Stimulated activated CD4-positive, alpha-beta T cell treated with anti-CD3 and anti-CD28 coated beads, Interleukin-1b, Interleukin-23, amount 100 ng/mL, for 4 hours (primary cell): ENCODE results near the gene WDR33.

Experiments
- DNase-seq, 2 donors: peaks; one replicate each; pipeline ENCODE4 v3.0.0-alpha.2; 2020; ENCODE audit warnings: low read depth in 2 of 2

Gene WDR33

DNA sequence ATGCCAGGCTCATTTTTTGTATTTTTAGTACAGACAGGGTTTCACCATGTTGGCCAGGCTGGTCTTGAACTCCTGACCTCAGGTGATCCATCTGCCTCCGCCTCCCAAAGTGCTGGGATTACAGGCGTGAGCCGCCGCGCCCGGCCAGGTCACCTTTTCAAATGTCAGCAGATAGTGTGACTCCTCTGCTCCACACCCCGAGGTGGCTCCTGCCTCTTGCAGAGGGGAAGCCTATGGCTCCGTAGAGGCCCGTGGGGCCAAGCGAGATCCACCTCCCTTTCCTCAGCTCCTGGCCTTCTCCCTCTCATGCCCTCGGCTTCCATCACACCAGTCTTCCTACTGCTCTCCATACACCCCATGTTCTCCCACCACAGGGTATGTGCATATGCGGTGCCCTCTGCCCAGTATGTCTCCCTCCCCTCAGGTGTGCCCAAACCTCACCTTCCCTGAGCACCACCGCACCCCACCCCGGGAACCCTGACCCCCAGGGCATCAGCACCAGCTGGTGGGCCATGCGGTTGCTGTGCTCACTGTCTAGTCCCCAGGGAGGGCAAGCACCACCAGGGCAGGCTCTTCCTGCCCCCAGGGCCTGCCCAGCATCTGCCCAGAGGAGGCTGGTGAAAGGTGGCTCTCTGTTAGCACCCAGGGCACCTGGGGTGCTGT is 154.3 kb downstream of the WDR33 start:
- no peak for DNase-seq

DNA sequence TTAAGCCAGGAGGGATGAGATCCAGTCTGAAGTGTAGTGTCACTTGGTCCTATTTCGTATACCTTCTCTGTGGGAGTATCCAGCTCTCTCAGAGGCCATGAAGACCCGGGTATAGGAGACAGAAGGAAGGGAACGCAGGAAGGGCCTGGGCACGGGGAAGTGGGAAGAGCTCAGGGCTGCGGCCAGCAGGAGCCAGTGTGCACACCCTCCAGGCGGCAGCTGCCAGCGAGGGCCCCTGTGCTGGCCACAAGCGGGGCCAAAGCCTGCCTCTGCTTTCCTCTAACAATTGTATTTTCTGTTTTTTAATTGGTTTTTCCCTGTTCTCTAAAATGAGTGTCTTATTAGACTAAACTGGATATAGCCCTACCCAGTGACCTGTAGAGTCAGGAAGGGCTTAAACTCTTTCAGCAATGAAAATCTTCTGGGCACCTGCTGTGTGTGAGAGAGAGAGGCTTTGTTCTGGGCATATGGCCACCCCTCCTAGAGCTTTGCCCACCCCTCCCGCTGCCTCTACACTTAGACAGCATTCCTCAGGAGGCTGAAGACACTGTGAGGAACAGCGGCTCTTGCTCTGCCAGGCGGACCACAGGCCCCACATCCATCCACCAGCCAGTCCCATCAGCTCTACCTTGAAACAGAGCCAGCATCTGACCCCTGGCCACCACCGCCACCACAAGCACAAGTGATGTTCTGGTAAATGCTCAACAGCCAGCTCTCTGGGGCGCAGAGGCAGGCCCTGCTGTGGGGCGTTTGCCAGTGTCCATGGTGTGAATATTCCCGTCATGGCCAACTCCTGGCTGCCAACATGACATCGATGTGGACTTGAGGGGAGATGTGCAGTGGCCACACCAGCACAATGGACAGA is 155.5 kb downstream of the WDR33 start:
- no peak for DNase-seq

DNA sequence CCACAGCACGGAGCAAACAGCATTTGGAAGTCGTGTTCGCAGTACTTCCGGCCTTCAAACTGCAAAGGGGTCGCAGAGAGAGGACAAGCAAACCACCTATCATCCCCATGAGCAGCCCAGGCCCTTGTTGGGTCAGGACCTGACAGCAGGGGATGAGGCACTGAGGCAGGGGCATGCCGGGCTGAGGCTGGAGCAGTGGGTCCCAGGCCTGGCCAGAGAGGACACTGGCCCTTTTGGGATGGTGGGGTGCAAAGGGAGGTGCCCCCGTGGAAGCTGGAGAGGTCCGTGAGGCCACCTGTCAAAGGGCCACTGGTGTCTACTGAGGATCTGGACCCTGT is 156.2 kb downstream of the WDR33 start:
- DNase-seq: no peak

DNA sequence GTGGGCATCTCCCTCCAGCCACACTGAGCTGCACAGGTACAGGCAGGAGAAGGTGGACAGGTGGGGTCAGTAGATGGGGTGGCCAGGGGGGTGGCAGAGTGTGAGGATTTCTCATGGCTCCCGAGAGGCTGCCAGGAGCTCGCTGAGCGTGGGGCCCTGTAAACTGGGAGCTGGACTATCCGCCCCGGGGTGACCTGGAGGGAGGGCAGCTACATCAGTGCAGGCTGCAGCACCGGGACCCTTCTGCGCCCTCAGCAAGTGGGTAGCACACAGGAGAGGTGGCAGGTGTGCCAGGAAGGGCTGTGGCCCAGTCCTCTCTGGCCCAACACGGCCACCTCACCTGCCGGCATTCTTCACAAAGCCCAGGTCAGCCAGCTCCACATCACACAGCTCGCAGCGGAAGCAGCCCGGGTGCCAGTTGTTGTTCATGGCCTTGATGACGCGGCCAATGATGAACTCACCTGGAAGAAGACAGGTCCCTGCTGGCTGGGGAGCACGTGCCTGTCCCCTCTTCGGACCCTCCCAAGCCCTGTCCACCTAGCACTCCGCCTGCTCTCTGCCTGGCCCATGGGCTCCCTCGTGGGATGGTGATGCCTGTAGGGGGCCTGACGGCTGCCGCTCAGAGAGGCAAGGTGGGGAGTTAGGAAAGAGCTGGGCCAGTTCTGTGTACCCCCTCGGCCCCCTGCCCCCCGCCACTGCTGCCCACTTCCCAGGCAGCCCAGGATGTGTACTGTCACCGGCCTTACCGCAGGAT is 156.7 kb downstream of the WDR33 start:
- DNase-seq: no peak

DNA sequence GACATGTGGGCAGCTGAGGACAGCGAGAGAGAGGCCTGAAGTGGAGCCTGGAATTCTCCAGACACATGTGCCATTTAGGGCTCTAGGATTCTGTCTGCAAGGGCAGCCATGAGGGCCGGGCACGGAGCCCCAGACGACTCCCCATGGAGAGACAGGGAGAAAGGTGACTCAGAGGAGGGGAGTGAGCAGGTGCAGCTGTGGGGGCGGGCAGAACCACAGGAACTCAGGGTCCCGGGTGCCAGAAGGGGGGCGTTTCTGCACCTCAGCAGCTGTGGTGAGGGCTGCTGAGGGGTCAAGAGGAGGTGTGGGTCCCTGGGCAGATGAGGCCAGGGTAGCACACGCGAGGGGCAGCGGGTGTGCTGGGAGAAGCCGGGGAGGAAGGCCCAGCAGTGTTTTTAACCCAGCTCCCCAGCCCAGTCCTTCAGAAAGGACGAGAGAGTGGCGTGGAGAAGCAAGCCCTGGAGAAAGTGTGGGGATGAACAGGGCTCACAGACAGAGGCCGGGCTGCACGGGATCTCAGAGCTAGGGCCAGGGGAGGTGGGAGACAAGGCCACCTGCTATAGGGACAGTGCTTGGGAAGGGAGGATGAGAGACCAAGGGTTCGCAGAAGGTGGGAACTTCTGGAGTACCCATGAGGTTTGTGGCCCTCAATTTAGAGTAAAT is 157.4 kb downstream of the WDR33 start:
- no peak for DNase-seq

DNA sequence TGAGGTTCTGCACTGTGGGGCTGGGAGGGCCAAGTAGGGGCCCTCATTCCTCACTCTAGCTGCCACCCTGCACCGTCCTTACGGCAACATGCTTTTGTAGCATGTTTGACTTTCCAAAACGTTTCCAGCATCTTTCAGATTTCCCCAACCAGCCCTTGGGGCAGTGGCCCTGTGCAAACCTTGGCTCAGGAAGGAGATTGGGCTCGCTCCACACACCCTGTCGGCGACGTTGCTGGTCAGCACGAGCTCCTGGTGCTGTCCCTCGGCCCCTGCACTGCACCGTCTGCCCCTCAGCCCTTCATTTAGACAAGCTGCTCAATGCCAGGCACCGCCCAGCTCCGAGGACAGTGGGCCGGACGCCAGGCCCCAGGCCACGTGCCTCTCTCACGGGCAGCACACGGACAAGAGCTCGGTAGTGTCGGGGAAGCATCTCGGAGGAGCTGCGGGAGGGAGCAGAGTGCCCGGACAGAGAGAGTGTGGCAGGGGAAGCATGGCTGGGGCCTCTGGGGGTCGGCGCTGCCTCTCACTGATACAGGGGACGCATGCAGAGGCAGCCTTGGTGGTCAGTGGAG is 158.1 kb downstream of the WDR33 start:
- DNase-seq: no peak

DNA sequence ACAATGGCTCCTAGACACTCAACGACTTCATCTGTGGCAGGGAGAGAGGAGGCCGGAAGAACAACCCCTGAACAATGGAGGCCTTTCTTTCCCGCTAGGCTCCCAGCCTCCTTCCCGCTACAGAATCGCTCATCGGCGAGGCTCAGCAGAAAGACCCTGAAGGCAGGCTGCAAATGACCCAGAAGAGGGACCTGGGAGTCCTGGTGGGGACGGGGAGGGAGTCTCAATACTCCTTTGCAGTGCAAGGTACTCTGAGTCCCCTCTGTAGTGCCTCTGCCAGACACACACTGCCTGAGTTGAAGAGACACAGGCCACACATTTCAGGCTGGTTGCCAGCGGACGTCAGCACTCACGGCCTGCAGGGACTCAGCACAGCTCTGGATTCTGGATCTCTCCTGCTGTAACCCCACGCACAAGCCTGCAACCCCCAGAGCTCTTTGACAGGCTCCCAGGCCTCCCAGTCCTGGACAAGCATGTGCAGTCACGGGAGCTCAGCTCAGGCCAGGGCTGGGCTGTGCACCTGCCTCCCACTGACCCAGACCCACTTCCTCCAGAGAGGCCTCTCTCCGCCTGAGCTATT is 158.9 kb downstream of the WDR33 start:
- no peak for DNase-seq

DNA sequence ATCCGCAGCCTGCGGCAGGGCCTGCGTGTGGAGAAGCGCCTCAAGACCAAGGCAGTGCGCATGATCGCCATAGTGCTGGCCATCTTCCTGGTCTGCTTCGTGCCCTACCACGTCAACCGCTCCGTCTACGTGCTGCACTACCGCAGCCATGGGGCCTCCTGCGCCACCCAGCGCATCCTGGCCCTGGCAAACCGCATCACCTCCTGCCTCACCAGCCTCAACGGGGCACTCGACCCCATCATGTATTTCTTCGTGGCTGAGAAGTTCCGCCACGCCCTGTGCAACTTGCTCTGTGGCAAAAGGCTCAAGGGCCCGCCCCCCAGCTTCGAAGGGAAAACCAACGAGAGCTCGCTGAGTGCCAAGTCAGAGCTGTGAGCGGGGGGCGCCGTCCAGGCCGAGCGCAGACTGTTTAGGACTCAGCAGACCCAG is 159.6 kb downstream of the WDR33 start:
- DNase-seq: no peak
